Measurements from ENCODE around the gene KCTD5.

DNA sequence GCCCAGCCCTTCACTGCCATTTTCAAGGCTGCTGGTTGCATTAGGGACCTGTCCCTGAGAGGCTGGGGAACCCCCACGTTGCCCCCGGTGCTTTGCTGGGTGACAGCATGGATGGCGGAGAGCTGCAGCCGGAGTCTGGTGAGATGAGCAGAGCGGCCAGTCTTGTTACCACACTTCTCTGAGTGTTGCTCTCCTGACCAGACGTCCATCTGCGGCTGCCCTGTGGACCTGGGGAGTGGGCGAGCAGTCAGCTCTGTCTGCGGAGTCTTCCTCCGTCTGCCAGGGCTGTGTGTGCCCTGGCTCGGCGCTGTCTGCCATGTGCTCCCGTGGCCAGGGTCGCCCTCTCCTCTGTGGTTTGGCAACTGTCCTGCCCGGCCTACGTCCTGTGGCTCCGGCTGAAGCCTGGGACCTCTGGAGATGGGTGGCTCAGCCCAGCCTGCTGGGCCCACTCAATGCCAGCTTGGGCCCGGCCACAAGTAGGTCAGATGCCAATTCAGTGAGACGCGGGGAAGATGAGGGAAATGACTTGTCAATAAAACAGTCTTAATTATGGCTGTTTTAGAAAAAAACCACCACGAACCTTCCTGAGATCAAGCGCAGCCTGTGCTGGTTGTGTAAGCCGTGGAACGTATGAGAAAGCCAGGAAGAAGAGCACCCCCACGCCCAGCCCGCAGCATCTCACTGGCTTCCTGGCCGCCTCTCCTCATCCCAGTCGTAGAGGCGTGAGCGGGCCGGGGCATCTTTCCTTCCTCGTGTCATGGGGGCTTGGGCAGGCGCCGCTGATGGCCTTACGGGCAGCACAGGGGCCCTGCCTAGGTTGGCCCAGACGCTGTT, 7.9 kb downstream of the KCTD5 start:
- no peak for TF ChIP-seq CTCF (IDR thresholded peaks at IDR 0.05; ENCODE audit: poor library complexity)
- no peak for TF ChIP-seq EZH2 (IDR thresholded peaks at IDR 0.05; ENCODE audit: borderline replicate concordance)
- no peak for TF ChIP-seq EZH2phosphoT487 (IDR thresholded peaks at IDR 0.05; ENCODE audit: low read depth, severe bottlenecking, unreplicated experiment)

Measured in hepatocyte (in vitro differentiated cells).